ENCODE measurements around the gene ETAA1.

ETAA1 gene

GRCh38 chr2:67397143-67397986 is at the start of gene ETAA1:
TSS of gene ETAA1 (plus strand) at chr2:67397333. CDS start at chr2:67397449, 116 bp downstream.
- DNase-seq: peak; percentile 93

- no peak for DNase-seq
Measured at GRCh38 chr2:67366832-67367412, 30.2 kb upstream of the ETAA1 start.

GRCh38 chr2:67374481-67374880 is 22.7 kb upstream of the ETAA1 start:
- DNase-seq: no peak

GRCh38 chr2:67374949-67375348 is 22.2 kb upstream of the ETAA1 start:
- DNase-seq: no peak

GRCh38 chr2:67378555-67378954 is 18.6 kb upstream of the ETAA1 start:
- no peak for DNase-seq

- DNase-seq: no peak
Measured at GRCh38 chr2:67379048-67379447, 18.1 kb upstream of the ETAA1 start.

GRCh38 chr2:67384123-67384822 is 12.9 kb upstream of the ETAA1 start:
- no peak for DNase-seq

GRCh38 chr2:67388680-67389079 is 8.5 kb upstream of the ETAA1 start:
- DNase-seq: no peak

GRCh38 chr2:67389286-67389685 is 7.8 kb upstream of the ETAA1 start:
- no peak for DNase-seq

- no peak for DNase-seq
Measured at GRCh38 chr2:67389788-67390187, 7.3 kb upstream of the ETAA1 start.

GRCh38 chr2:67393237-67393636 is 3.9 kb upstream of the ETAA1 start:
- DNase-seq: no peak

- no peak for DNase-seq
Measured at GRCh38 chr2:67394734-67395133, 2.4 kb upstream of the ETAA1 start.

- no peak for DNase-seq
Measured at GRCh38 chr2:67399144-67399543, 2.0 kb downstream of the ETAA1 start.

GRCh38 chr2:67399831-67400489 is 2.8 kb downstream of the ETAA1 start:
- DNase-seq: no peak

- DNase-seq: no peak
Measured at GRCh38 chr2:67400560-67401485, 3.7 kb downstream of the ETAA1 start.

GRCh38 chr2:67408346-67408745 is 11.2 kb downstream of the ETAA1 start:
- no peak for DNase-seq

GRCh38 chr2:67412424-67412823 is 15.3 kb downstream of the ETAA1 start:
- no peak for DNase-seq

- no peak for DNase-seq
Measured at GRCh38 chr2:67414867-67415266, 17.7 kb downstream of the ETAA1 start.

GRCh38 chr2:67416136-67416535 is 19.0 kb downstream of the ETAA1 start:
- no peak for DNase-seq

GRCh38 chr2:67423489-67423888 is 26.4 kb downstream of the ETAA1 start:
- DNase-seq: no peak

- no peak for DNase-seq
Measured at GRCh38 chr2:67436221-67436620, 39.1 kb downstream of the ETAA1 start.

- no peak for DNase-seq
Measured at GRCh38 chr2:67437114-67437513, 40.0 kb downstream of the ETAA1 start.
